ENCODE data around the gene TMEM135.

- TF ChIP-seq POLR2A (IDR thresholded peaks at IDR 0.05) (no peak), CTCF (IDR thresholded peaks at IDR 0.05) (no peak)
These were observed 268.6 kb downstream of the TMEM135 start for GRCh38 chr11:87306262-87306851.
